CD4-positive, alpha-beta T cell treated with Interleukin-2 at 100 ng/mL for 4 hours (primary cell): ENCODE data around the gene SCAP.
"Not testable (repeated sequence)": the region's sequence is repeated elsewhere in the genome, so short reads cannot be mapped to it uniquely, and the experiment has no call there.

Source experiments
- DNase-seq: peaks from one replicate; pipeline ENCODE4 v3.0.0-alpha.2; 2020; ENCODE audit warnings: low spot score

The SCAP gene

GRCh38 chr3:47394140-47394870 lies 81.4 kb downstream of the SCAP start:
- no peak for DNase-seq

- DNase-seq = no peak
Measured at GRCh38 chr3:47392933-47393332, 82.8 kb downstream of the SCAP start.

GRCh38 chr3:47385796-47386195 lies 89.9 kb downstream of the SCAP start:
- DNase-seq = no peak

- DNase-seq = no peak
Measured at GRCh38 chr3:47385007-47385406, 90.7 kb downstream of the SCAP start.

GRCh38 chr3:47384425-47384824 lies 91.3 kb downstream of the SCAP start:
- no peak for DNase-seq

GRCh38 chr3:47381317-47382157 lies 94.2 kb downstream of the SCAP start:
- peak; percentile 70 for DNase-seq

GRCh38 chr3:47380601-47381316 lies 95.0 kb downstream of the SCAP start, which contains the start of gene PTPN23:
PTPN23 (plus strand) TSS chr3:47381021; CDS start chr3:47381097, 76 bp downstream.
- peak; percentile 99 for DNase-seq

- DNase-seq = no peak
Measured at GRCh38 chr3:47380026-47380600, 95.6 kb downstream of the SCAP start.

- no peak for DNase-seq
Measured at GRCh38 chr3:47379411-47379899, 96.3 kb downstream of the SCAP start.

- DNase-seq = no peak
Measured at GRCh38 chr3:47378869-47379268, 96.9 kb downstream of the SCAP start.

- no peak for DNase-seq
Measured at GRCh38 chr3:47377186-47377585, 98.6 kb downstream of the SCAP start.

- no peak for DNase-seq
Measured at GRCh38 chr3:47376393-47376792, 99.3 kb downstream of the SCAP start.

GRCh38 chr3:47374587-47374986 lies 101.2 kb downstream of the SCAP start:
- no peak for DNase-seq

GRCh38 chr3:47370887-47371697 lies 104.6 kb downstream of the SCAP start:
- DNase-seq = peak; percentile 25

GRCh38 chr3:47370020-47370419 lies 105.7 kb downstream of the SCAP start:
- not testable (repeated sequence) for DNase-seq

- no peak for DNase-seq
Measured at GRCh38 chr3:47367631-47368030, 108.1 kb downstream of the SCAP start.

GRCh38 chr3:47366833-47367232 lies 108.9 kb downstream of the SCAP start:
- DNase-seq = no peak

- DNase-seq = no peak
Measured at GRCh38 chr3:47365213-47366153, 110.3 kb downstream of the SCAP start.
